OCI-LY7 (cell line): ENCODE measurements around the gene ARHGAP6.

Source experiments
- EZH2phosphoT487 ChIP-seq: fragments of 200-600 bp; sonication (generic); IDR thresholded peaks from 2 replicates; pipeline ENCODE4 v1.6.1; 2018; ENCODE audit warnings: low read depth, borderline replicate concordance, mild to moderate bottlenecking, mixed run types, antibody characterized with exemption, low read length, moderate library complexity, mixed read lengths
- TF ChIP-seq, protein P1 (sequence below): fragments of 200-600 bp; sonication (generic); conservative IDR thresholded peaks from 2 replicates; pipeline ENCODE4 v1.5.1; 2014; ENCODE audit warnings: mild to moderate bottlenecking, antibody characterized with exemption, low read length, moderate library complexity, mixed read lengths

- TF ChIP-seq, protein P1, sequence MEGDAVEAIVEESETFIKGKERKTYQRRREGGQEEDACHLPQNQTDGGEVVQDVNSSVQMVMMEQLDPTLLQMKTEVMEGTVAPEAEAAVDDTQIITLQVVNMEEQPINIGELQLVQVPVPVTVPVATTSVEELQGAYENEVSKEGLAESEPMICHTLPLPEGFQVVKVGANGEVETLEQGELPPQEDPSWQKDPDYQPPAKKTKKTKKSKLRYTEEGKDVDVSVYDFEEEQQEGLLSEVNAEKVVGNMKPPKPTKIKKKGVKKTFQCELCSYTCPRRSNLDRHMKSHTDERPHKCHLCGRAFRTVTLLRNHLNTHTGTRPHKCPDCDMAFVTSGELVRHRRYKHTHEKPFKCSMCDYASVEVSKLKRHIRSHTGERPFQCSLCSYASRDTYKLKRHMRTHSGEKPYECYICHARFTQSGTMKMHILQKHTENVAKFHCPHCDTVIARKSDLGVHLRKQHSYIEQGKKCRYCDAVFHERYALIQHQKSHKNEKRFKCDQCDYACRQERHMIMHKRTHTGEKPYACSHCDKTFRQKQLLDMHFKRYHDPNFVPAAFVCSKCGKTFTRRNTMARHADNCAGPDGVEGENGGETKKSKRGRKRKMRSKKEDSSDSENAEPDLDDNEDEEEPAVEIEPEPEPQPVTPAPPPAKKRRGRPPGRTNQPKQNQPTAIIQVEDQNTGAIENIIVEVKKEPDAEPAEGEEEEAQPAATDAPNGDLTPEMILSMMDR: no peak
- TF ChIP-seq EZH2phosphoT487: no peak
Observed at GRCh38 chrX:11579636-11580600, 85.8 kb downstream of the ARHGAP6 start.
